Stimulated activated naive B cell treated with anti-CD40 and anti-IgM and Interleukin-4, amounts not matched to agents 10 μg/mL and 1 μg/mL and 100 μg/mL, for 72 hours (primary cell): ENCODE measurements around the gene KNDC1.

Experiments used
- ATAC-seq, 2 donors: fragments of 150-1000 bp; cut with Tn5 transposase; replicated peaks; 2 replicates each; pipeline ENCODE4 v1.10.0; 2021; ENCODE audit warnings: moderate library complexity in 1 of 2
- DNase-seq: peaks from one replicate; pipeline ENCODE4 v3.0.0; 2021
- H3K27ac Mint-ChIP-seq: one replicate; pipeline ENCODE4 v1.8.0; 2022; ENCODE audit warnings: mild to moderate bottlenecking, mixed read lengths
- H3K27me3 Mint-ChIP-seq, 2 donors: one replicate each; pipeline ENCODE4 v1.8.0; 2022; ENCODE audit warnings: mixed read lengths in 2 of 2
- H3K36me3 Mint-ChIP-seq, 2 donors: one replicate each; pipeline ENCODE4 v1.8.0; 2022; ENCODE audit warnings: mixed read lengths in 2 of 2, mild to moderate bottlenecking in 1 of 2
- H3K4me1 Mint-ChIP-seq, 2 donors: one replicate each; pipeline ENCODE4 v1.8.0; 2022; ENCODE audit warnings: mixed read lengths in 2 of 2, mild to moderate bottlenecking in 1 of 2
- H3K4me3 Mint-ChIP-seq, 2 donors: one replicate each; pipeline ENCODE4 v1.8.0; 2022; ENCODE audit warnings: mild to moderate bottlenecking in 2 of 2, mixed read lengths in 2 of 2, moderate library complexity in 1 of 2
- H3K9me3 Mint-ChIP-seq, 2 donors: one replicate each; pipeline ENCODE4 v1.8.0; 2022; ENCODE audit warnings: mixed read lengths in 2 of 2, mild to moderate bottlenecking in 1 of 2

KNDC1 gene

DNA sequence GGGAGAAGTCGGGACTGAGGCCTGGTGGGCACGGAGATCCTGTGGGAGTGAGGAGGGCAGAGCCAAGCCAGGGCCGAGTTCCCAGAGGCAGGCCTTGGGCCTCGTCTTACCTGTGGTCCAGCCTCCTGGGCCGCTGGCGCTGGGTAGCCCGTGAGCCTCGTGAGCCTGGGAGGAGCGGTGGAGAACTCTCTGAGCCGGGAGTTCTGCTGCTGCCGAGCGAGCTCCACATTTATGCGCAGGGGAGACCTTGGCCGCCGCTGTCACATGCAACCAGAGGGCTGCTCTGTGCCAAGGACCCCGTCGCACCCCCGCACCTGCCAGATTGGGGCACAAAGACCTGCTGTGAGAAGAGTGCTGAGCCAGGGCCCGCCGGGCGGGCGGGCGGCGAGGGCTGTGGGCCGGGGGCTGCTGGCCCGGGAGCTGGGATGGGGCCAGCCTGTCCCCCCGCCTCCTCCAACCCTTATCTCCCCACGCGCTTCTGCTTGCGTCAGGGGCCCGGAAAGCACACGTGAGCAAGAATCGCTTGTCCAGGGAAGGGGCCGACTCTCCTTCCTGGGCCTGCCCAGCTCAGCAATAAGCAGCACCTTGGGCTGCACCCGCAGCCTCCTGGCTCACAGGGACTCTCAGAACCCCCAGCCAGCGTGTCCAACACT is 87.8 kb downstream of the KNDC1 start:
- peaks cover 8 to 12% of the 10 kb centered on the region in 2 donors for H3K4me1 Mint-ChIP-seq
- DNase-seq (no peak), ATAC-seq (no peak)
- H3K27me3 Mint-ChIP-seq = peaks cover 24 to 25% of the 10 kb centered on the region in 2 donors
- no peak overlapping the region for H3K4me3 Mint-ChIP-seq
- H3K27ac Mint-ChIP-seq = no peak overlapping the region
- no peaks in the 10 kb centered on the region for H3K9me3 Mint-ChIP-seq
- no peaks in the 10 kb centered on the region for H3K36me3 Mint-ChIP-seq

DNA sequence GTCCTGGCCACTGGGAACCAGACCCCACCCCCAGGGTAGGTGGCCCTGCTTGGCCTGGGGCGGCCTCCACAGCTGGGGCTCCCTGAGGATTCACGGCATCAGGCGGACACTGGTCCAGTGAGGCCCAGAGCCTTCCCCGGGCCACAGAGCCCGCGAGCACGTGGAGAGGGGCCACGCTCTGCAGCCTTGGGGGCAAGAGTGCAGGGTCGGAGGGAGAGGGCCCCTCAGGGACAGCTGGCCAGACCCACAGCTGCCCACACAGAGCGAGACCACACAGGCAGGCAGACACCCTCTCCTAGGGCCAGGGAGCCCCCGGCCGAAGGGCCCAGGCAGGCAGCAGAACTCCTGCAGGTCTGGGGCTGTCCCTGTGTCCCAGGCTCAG is 88.3 kb downstream of the KNDC1 start:
- Mint-ChIP-seq H3K4me1 (peaks cover 4 to 7% of the 10 kb centered on the region in 2 donors), H3K36me3 (no peaks in the 10 kb centered on the region), H3K27ac (no peak overlapping the region), H3K4me3 (no peak overlapping the region), H3K27me3 (peaks cover 21 to 24% of the 10 kb centered on the region in 2 donors), H3K9me3 (no peaks in the 10 kb centered on the region)
- DNase-seq = no peak
- ATAC-seq = no peak

DNA sequence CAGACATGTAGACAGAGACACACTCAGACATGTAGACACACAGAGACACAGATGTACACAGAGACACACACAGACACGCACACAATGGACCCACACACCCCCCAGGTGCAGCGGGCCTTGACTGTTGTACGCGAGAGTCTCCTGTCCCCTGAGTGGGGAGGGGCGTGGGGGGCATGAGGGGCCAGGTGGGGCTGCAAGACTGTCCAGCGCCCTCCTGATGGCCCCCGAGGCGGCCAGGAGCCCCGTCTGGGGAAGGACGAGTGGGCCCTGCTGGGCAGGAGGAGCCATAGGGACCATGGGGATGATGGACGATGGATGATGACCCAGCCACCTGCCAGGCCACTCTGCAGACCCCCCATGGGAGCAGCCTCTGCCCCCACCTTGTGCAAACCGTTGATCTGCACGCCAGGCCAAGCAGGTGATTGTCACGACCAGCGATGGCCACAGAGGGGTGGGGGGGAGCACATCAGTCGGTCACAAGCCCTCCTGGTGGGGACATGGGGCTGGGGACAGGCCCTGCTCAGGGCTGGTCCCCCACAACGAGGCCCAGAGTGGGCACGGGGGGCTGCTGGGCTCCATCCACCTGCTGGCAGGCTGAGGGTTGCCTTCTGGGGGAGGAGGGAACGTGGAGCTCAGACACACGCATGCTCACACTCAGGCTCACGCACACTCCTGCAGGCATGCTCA is 89.2 kb downstream of the KNDC1 start:
- Mint-ChIP-seq H3K27ac (no peak overlapping the region), H3K9me3 (no peaks in the 10 kb centered on the region), H3K4me3 (no peak overlapping the region), H3K4me1 (peaks cover 4 to 7% of the 10 kb centered on the region in 2 donors), H3K36me3 (no peaks in the 10 kb centered on the region), H3K27me3 (peaks cover 21 to 24% of the 10 kb centered on the region in 2 donors)
- peak in 1 of 2 donors; percentile 25 for ATAC-seq
- no peak for DNase-seq

DNA sequence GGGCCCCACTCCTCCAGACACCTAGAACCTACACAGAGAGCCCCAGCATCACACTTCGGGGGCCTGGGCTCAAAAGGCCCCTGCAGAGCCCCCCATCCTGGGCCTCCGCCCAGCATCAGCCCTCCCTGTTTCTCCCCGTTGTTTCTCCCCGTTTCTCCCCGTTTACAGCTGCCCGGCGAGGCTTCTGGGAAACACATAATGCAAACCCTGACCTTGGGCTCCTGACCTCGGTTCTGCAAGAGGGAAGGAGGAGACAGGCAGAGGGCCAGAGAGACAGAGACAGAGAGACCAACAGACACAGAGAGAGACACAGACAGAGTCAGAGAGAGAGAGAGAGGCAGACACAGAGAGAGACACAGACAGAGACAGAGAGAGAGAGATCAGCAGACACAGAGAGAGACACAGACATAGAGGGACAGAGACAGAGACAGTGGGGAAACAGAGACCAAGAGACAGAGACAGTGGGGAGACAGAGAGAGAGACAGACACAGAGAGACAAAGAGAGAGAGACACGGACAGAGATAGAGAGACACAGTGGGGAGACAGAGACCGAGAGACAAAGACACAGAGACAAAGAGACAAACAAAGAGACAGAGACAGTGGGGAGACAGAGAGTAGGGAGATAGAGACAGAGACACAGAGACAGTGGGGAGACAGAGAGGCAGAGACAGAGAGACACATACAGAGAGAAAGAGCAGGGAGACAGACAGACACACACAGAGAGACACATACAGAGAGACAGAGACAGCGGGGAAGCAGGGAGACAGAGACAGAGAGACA is 90.1 kb downstream of the KNDC1 start:
- H3K4me3 Mint-ChIP-seq = no peak overlapping the region

DNA sequence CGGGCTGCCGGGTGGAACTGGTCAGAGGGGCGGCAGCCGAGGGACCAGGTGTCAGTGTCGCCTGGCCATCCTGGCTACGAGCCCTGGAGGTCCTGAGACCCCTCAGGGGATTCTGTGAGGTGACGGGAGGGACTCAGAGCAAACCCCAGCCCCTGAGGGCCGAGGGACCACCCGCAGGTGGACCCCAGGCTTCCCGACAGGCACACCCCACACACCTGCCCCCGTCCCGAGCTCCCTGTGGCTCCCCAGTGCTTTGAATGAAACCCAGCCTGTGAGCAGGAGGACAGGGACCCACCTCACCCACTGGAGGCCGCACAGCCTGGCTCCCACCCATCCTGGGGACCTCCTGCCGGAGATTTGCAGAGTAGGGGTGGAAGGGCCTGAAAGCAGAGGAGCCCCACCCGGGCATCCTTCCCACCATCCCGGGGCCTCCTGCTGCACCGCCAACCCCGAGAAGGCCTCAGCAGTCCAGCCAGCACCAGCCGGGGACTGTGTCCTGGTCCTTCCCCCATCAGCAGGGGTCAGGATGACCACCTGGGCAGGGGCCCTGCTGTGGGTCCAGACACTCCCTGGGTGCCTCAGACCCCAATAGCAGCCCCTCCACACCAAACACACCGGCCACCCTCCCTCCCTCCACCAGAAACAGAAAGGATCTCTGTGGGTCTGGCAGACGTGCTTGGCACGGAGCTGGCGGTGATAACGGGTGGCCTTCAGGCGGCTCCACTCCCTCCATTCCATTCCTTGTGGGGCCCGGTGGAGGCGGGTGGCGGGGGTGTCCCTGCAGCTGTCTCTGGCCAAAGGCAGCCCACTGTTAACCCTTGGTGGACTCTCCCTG is 91.6 kb downstream of the KNDC1 start:
- H3K27ac Mint-ChIP-seq = no peak overlapping the region
- H3K9me3 Mint-ChIP-seq = no peaks in the 10 kb centered on the region
- H3K4me1 Mint-ChIP-seq = peaks cover 6 to 7% of the 10 kb centered on the region in 2 donors
- H3K36me3 Mint-ChIP-seq = no peaks in the 10 kb centered on the region
- no peak for ATAC-seq
- DNase-seq = no peak
- no peak overlapping the region for H3K4me3 Mint-ChIP-seq
- peaks cover 21 to 24% of the 10 kb centered on the region in 2 donors for H3K27me3 Mint-ChIP-seq

More for the DNA sequence above, 90.1 kb downstream of the KNDC1 start:
- no peaks in the 10 kb centered on the region for H3K36me3 Mint-ChIP-seq
- ATAC-seq (no peak), DNase-seq (no peak)
- peaks cover 21 to 24% of the 10 kb centered on the region in 2 donors for H3K27me3 Mint-ChIP-seq
- no peaks in the 10 kb centered on the region for H3K9me3 Mint-ChIP-seq
- H3K27ac Mint-ChIP-seq = peak overlapping the region; percentile 39
- peaks cover 6 to 7% of the 10 kb centered on the region in 2 donors for H3K4me1 Mint-ChIP-seq

DNA sequence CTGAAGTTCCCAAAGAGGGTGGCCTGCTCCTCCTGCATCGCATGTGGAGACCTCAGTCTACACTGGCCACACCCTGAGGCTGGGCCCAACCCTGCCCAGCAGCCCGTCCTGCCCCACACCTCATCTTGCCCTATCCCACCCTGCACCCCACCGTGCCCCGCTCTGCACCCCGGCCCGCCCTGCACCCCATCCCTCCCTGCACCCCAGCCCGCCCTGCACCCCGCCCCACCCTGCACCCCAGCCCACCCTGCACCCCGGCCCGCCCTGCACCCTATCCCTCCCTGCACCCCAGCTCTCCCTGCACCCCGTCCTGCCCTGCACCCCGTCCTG is 92.2 kb downstream of the KNDC1 start:
- ATAC-seq (no peak), DNase-seq (no peak)
- Mint-ChIP-seq H3K9me3 (no peaks in the 10 kb centered on the region), H3K27me3 (peaks cover 18 to 21% of the 10 kb centered on the region in 2 donors), H3K27ac (no peak overlapping the region), H3K4me1 (peaks cover 3 to 4% of the 10 kb centered on the region in 2 donors), H3K4me3 (no peak overlapping the region), H3K36me3 (no peaks in the 10 kb centered on the region)

DNA sequence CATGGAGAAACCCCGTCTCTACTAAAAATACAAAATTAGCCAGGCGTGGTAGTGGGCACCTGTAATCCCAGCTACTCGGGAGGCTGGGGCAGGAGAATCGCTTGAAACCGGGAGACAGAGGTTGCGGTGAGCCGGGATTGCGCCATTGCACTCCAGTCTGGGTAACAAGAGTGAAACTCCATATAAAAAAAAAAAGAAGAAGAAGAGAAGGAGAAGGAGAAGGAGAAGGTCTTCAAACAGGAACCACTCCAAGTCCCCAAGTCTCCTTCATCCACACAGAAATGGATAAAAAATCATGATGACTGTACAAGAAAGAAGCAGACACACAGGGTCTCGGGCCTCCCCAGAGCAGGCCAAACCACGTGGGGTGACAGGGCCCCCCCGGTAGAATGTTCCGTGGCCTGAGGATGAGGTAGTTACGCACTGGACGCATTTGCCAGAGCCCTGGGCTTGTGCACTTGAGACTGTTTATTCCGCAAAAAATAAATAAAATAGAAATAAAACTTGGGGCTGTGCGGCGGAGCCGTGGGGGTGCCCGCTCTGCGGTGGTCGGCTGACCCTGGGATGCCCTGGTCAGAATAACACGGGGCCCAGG is 93.4 kb downstream of the KNDC1 start:
- no peak overlapping the region for H3K4me3 Mint-ChIP-seq
- no peak for DNase-seq
- H3K4me1 Mint-ChIP-seq = peaks cover 13% of the 10 kb centered on the region in 2 donors
- peaks cover 16 to 17% of the 10 kb centered on the region in 2 donors for H3K27me3 Mint-ChIP-seq
- H3K27ac Mint-ChIP-seq = no peak overlapping the region
- no peak for ATAC-seq
- no peaks in the 10 kb centered on the region for H3K9me3 Mint-ChIP-seq
- no peaks in the 10 kb centered on the region for H3K36me3 Mint-ChIP-seq

DNA sequence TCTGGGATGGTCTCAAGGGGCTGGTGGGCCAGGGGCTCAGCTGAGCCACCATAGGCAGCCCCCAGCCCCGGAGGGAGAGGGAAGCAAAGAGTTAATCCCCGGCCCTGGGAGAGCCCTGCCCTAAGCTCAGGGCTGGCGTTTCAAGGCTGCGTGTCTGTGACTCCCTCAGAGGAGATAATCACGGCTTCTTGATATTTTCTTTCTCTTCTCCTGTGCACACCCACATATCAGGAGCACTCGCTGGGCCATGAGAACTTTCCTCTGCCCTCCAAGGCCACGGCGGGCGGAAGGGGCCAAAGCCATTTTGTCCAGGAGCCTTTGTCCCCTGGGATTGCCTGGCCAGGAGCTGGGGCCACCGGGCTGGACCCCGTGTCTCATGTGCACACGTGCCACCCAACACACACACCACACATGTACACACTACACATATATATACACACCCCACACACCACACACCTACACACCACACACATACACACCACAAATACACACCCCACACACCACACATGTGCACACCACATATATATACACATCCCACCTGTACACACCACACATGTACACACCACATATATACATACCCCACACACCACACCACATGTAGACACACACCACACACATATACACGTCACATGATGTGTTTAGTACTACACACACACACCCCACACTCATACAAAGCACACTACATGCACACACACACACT is 94.6 kb downstream of the KNDC1 start:
- peaks cover 10 to 16% of the 10 kb centered on the region in 2 donors for H3K27me3 Mint-ChIP-seq
- H3K4me3 Mint-ChIP-seq = no peak overlapping the region
- no peaks in the 10 kb centered on the region for H3K36me3 Mint-ChIP-seq
- peaks cover 20 to 23% of the 10 kb centered on the region in 2 donors for H3K4me1 Mint-ChIP-seq
- DNase-seq (no peak), ATAC-seq (no peak)
- no peaks in the 10 kb centered on the region for H3K9me3 Mint-ChIP-seq
- no peak overlapping the region for H3K27ac Mint-ChIP-seq

DNA sequence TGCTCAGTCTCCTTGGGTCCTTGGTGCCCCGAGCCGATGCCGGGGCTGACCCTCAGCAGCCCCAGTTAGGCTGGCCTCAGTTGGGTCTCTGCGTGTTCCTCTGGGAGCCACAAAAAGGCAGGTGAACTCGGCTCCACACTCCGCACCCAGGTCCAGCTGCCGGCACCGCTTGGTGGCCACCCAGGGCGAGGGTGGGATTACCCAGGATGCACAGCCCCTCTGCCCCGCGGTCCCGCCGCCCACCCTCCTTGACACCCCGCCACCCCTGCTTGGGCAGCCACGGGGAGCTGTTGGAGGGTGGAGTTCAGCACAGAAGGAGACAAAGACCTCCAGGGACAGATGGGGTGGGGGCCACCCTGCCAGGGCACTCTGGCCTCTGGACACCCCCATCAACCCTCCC is 95.3 kb downstream of the KNDC1 start:
- no peak for DNase-seq
- Mint-ChIP-seq H3K36me3 (no peaks in the 10 kb centered on the region), H3K4me3 (no peak overlapping the region), H3K9me3 (no peaks in the 10 kb centered on the region), H3K27ac (no peak overlapping the region), H3K27me3 (peaks cover 3 to 9% of the 10 kb centered on the region in 2 donors), H3K4me1 (peaks cover 25 to 31% of the 10 kb centered on the region in 2 donors)
- ATAC-seq = no peak

DNA sequence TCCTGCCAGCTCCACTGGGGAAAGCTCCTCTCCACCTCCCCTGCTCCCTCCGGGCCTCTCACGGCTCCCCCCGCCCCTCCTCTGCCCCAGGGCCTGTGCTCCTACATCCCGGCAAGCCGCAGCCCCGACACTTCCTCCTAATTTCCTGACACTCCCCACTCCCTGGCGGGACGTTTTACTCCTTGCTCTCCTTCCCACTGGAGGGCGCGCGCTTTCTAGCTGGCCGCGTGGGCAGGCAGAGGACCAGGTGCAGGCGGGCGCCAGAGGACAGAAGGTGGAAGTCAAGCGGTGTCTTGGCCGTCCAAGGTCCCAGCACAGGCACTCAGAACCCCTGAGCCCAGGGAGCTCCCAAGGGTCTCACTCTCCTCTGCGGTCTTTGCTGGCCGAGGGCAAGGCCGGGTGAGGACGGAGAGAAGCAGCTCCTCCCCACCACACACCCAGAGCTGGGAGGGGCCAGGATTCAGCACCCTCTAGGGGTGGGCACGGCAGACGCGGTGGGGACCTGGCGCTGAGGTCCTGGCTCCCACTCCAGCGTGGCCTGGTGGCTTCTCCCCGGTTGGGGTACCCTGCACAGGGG is 97.6 kb downstream of the KNDC1 start:
- Mint-ChIP-seq H3K27ac (peak overlapping the region; percentile 38), H3K4me3 (peak overlapping the region; percentile 59 to 67), H3K36me3 (no peaks in the 10 kb centered on the region), H3K9me3 (no peaks in the 10 kb centered on the region), H3K4me1 (peaks cover 34 to 44% of the 10 kb centered on the region in 2 donors), H3K27me3 (no peaks in the 10 kb centered on the region)
- DNase-seq = no peak
- peak; percentile 6 for ATAC-seq

DNA sequence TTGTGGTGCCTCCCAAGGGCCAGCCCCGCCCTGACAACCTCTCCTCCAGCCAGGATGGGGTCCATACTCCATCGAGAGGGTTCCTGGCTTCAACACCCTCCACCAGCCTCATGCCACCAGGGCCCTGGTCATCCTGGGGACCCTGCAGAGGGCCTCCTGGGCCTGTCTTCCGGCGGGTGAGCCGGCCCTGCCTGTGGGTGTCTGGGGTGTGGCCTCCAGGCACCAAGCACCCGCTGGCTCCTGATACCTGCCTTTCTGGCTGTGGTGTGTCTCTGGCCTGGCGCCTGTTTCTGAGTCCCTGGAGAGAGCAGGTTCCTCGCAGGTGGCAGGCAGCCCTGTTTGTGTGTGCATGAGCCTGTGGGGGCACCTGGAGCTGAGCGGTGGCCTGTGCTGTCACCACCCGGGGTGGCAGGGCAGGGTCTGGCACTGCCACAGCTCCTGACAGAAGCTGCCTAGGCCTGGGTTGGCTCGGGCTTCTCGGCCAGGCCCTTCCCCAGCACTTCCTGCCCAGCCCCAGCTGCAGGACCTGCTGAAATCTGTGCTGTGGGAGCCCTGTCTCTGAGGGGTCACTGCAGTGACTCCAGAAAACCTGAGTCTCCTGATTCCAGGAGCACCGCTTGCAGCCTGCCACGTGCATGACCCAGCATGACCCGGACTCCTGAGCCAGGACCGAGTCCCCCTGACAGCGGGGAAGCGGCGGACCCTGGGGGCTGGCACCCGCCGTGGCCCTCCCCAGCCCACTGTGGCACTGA is 98.2 kb downstream of the KNDC1 start:
- Mint-ChIP-seq H3K4me3 (peak overlapping the region; percentile 59 to 67), H3K4me1 (peaks cover 34 to 49% of the 10 kb centered on the region in 2 donors), H3K9me3 (no peaks in the 10 kb centered on the region), H3K36me3 (no peaks in the 10 kb centered on the region), H3K27me3 (no peaks in the 10 kb centered on the region), H3K27ac (peak overlapping the region; percentile 59)
- peak; percentile 31 for DNase-seq
- peak; percentile 14 to 18 for ATAC-seq

DNA sequence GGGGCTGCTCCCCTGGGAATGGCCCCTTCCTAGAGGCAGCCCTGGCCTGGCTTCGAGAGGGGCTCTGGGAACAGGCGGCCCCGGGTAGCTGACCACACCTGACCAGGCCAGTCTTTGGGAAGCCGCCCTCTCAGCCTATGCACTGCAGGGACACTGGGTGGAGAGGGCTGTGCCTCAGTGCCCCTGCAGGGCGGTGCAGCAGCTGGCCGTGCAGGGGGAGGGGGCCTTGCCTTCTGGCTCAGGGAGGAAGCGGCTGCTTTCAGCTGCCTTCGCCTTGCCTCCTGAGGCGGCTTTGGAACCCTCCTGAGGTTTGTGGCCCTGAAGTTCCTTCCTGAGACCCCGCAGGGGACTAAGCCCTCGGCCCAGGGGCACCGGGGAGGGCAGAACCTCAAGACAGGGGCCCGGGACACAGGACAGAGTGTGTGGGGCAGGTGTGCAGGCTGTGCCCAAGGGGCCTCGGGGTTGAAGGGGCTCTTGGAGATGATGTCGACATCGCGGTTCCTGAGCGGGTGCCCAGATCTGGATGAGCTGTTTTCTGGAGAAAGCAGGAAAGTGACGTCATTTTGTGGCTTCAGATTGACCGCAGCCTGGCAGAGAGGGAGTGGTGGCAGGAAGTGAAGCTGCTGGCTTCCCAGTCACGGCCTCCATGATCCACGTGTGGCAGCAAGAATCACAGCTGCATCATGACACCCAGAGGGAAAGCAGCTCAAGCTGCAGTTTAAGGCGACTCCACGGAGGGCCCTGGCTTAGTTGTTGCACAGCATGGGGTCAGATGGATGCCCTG is 99.0 kb downstream of the KNDC1 start:
- ATAC-seq (peak; percentile 23 to 24), DNase-seq (peak; percentile 61)
- peaks cover 36 to 55% of the 10 kb centered on the region in 2 donors for H3K4me1 Mint-ChIP-seq
- H3K27ac Mint-ChIP-seq = peak overlapping the region; percentile 75
- H3K36me3 Mint-ChIP-seq = peaks cover 3 to 4% of the 10 kb centered on the region in 2 donors
- H3K4me3 Mint-ChIP-seq = peak overlapping the region in 1 of 2 donors; percentile 8
- no peaks in the 10 kb centered on the region for H3K9me3 Mint-ChIP-seq
- H3K27me3 Mint-ChIP-seq = no peaks in the 10 kb centered on the region
